GM20000 (cell line): Measurements from ENCODE around the gene C2orf81.
A peak's percentile ranks its signal among the peaks of the same experiment; 100 is the strongest.

ENCODE experiments used
- DNase-seq: peaks from one replicate; pipeline ENCODE4 v3.0.0; 2012; ENCODE audit warnings: low spot score
- TF ChIP-seq, protein P1 (sequence below): IDR thresholded peaks from 2 replicates; pipeline ENCODE4 v1.5.1; 2012; ENCODE audit warnings: mild to moderate bottlenecking, control low read depth; ENCODE audit errors: extremely low read depth, missing control alignments

Gene C2orf81

DNA sequence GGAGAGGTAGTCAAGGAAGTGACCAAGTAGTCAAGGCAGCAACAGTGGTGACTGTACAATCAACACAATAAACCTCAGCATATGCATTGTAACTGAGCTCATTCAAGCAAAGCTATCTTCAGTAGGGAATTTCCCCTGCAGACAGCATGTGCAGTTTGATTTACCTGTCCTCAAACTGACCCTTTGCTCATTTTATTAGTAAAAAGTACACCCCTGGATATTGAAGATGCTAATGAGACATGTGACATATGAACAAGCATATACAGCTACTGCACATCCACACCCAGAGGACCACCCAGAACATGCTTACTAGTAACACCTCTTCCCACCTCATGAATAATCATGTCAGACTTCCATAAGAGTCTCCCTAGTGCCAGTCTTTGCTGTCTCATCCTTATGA lies 15.4 kb downstream of the C2orf81 start:
- DNase-seq, result peak; percentile 53
- TF ChIP-seq, protein P1, sequence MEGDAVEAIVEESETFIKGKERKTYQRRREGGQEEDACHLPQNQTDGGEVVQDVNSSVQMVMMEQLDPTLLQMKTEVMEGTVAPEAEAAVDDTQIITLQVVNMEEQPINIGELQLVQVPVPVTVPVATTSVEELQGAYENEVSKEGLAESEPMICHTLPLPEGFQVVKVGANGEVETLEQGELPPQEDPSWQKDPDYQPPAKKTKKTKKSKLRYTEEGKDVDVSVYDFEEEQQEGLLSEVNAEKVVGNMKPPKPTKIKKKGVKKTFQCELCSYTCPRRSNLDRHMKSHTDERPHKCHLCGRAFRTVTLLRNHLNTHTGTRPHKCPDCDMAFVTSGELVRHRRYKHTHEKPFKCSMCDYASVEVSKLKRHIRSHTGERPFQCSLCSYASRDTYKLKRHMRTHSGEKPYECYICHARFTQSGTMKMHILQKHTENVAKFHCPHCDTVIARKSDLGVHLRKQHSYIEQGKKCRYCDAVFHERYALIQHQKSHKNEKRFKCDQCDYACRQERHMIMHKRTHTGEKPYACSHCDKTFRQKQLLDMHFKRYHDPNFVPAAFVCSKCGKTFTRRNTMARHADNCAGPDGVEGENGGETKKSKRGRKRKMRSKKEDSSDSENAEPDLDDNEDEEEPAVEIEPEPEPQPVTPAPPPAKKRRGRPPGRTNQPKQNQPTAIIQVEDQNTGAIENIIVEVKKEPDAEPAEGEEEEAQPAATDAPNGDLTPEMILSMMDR, result no peak

DNA sequence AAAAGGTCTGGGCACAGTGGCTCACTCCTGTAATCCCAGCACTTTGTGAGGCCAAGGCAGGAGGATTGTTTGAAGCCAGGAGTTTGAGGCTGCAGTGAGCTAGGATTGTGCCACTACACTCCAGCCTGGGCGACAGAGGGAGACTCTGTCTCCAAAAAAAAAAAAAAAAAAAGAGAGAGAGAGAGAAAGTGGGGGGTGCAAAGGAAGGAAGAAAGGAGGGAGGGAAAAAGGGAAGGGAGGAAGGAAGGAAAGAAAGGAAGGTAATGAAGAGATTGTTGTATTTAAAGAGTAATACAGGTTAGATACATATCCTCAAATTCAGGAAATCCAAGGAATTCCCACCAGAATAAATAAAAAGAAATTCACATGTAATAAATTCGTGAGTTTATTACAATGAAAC lies 19.5 kb downstream of the C2orf81 start:
- no peak for DNase-seq
- TF ChIP-seq, protein P1, result no peak

DNA sequence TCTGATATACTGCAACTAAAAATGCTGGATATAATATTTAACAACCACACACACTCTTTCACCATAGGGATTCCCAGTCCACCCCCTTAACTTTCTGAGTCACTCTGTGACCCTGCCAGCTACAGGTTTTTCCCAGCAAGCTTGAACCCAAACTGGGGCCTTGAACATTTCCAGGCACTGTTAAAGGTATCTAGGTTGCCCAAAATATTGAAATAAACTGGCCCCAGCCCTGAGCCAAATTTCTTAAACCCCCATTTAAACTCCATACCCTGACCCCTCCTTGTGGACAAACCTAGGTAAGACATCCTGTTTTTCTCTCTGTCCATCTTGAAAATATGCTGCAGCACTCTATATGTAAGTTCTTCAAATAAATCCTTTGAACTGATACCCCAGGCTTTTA lies 21.6 kb downstream of the C2orf81 start:
- DNase-seq, result no peak
- TF ChIP-seq, protein P1, result peak; percentile 23

DNA sequence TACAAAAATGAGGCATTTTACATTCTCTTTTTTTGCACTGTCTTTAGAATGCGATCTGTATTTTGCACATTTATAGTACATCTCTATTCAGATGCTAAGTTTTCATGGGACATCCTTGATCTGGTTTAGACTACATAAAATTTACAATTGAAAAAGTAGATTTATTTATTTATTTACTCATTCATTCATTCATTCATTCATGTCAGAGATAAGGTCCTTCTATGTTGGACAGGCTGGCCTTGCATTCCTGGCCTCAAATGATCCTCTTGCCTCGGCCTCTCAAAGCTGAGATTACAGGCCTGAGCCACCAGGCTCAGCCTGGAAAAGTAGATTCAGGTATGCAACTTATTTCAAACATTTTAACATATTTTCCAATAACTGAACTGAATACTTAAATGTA lies 25.3 kb downstream of the C2orf81 start:
- TF ChIP-seq, protein P1, result no peak
- DNase-seq, result no peak

DNA sequence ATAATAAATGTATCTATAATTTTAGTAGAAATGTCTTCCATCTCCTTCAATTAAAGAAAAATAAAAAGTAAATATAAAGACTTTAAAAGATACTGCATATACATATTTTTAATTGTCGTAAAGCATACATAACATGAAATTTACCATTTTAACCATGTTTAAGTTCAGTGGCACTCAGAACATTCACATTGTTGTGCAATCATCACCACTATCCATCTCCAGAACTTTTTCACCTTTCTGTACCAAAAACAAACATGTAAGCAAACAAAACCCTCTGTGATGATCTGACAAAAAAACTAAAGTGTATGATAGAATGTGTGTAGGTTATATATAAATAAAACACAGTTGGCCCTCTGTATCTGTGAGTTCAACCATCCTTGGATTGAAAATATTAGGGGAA lies 27.9 kb downstream of the C2orf81 start:
- no peak for DNase-seq
- TF ChIP-seq, protein P1, result no peak

DNA sequence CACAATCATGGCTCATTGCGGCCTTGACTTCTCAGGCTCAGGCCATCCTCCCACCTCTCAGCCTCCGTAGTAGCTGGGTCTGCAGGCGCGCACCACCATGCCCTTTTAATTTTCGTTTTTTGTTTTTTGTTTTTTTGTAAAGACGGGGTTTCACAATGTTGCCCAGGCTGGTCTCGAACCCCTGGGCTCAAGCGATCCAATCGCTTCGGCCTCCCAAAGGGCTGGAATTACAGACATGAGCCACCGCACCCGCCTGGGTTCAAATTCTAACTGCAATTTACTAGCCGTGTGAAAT lies 29.0 kb downstream of the C2orf81 start:
- DNase-seq, result no peak
- TF ChIP-seq, protein P1, result no peak

DNA sequence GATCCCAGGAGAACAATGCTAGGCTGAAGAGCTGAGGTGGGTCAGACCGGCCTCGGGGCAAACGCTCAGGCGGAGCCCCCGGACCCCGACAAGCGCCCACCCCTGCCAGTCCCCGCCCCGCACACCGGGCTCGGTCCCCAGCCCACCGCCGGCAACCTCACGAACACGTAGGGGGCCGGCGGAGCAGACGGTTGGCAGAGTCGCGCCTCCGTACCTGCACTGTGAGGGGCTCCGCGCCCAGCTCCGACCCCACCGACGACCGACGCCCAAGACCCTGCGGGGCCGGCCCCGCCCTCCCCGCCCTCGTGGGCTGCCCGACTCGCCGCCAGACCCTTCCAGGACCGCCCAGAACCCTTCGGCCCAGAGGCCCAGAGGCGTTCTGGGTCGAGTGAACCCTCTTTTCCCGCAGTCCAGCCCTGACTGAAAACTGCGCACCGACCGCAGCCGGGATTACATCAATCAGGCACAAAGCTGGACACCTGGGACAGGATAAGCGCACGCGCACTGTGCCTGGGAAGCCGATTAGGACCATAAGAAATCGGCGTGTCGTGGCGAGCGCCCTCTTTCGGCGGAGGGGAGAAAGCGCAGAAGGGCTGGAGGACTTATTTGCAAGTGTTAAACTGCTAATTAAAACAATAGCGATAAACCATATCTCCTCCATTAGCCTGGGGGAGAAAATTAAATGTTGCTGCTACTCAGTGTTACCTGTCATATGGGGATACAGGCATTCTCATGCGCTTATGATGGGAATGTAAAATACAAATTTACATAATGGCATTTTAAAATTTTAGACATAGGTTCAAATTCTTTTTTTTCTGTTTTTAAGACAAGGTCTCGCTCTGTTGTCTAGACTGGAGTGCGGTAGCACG lies 29.6 kb downstream of the C2orf81 start:
- TF ChIP-seq, protein P1, result peak; percentile 96
- peak; percentile 96 for DNase-seq
